ENCODE measurements around the gene CFAP410.

- TF ChIP-seq, protein P1, sequence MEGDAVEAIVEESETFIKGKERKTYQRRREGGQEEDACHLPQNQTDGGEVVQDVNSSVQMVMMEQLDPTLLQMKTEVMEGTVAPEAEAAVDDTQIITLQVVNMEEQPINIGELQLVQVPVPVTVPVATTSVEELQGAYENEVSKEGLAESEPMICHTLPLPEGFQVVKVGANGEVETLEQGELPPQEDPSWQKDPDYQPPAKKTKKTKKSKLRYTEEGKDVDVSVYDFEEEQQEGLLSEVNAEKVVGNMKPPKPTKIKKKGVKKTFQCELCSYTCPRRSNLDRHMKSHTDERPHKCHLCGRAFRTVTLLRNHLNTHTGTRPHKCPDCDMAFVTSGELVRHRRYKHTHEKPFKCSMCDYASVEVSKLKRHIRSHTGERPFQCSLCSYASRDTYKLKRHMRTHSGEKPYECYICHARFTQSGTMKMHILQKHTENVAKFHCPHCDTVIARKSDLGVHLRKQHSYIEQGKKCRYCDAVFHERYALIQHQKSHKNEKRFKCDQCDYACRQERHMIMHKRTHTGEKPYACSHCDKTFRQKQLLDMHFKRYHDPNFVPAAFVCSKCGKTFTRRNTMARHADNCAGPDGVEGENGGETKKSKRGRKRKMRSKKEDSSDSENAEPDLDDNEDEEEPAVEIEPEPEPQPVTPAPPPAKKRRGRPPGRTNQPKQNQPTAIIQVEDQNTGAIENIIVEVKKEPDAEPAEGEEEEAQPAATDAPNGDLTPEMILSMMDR (IDR thresholded peaks at IDR 0.05) = no peak
- no peak for TF ChIP-seq POLR2A (IDR thresholded peaks at IDR 0.05)
- TF ChIP-seq POLR2AphosphoS5 (IDR thresholded peaks at IDR 0.05; ENCODE audit: insufficient read depth in 1 of 2, low read depth in 1 of 2) = no peak
Measured at GRCh38 chr21:44291078-44291935, 47.9 kb downstream of the CFAP410 start.

Measured in vagina (tissue), 2 donors.